HepG2 (cell line): Measurements from ENCODE around the gene COPS3. TPM values are rescaled to one million over a fixed set of nuclear protein-coding genes. Genes with fewer than 3 reads are reported as not detected.

Experiments used
- DR1 ChIP-seq: sonication (generic); formaldehyde crosslinking; IDR thresholded peaks from 2 replicates; pipeline ENCODE4 v1.8.0; 2021; ENCODE audit warnings: mild to moderate bottlenecking, missing genetic modification reagents, inconsistent platforms
- ELF3 ChIP-seq: IDR thresholded peaks from 2 replicates; pipeline ENCODE4 v1.6.1; 2016; ENCODE audit warnings: missing genetic modification reagents, missing compliant biosample characterization
- IKZF4 ChIP-seq: sonication (generic); formaldehyde crosslinking; IDR thresholded peaks from 2 replicates; pipeline ENCODE4 v1.5.1; 2020; ENCODE audit warnings: borderline replicate concordance, mild to moderate bottlenecking, low read depth, missing genetic modification reagents; ENCODE audit errors: not compliant biosample characterization
- IRF9 ChIP-seq: sonication (generic); formaldehyde crosslinking; IDR thresholded peaks from 2 replicates; pipeline ENCODE4 v1.8.0; 2022; ENCODE audit warnings: missing genetic modification reagents, mild to moderate bottlenecking, borderline replicate concordance
- KDM6A ChIP-seq: IDR thresholded peaks from 2 replicates; pipeline ENCODE4 v1.6.1; 2016; ENCODE audit warnings: low read depth
- MAFG ChIP-seq: sonication (generic); formaldehyde crosslinking; IDR thresholded peaks from 2 replicates; pipeline ENCODE4 v1.5.1; 2020; ENCODE audit warnings: mild to moderate bottlenecking, missing genetic modification reagents
- PHF5A ChIP-seq: IDR thresholded peaks from one replicate; pipeline ENCODE4 v1.6.1; 2018; ENCODE audit warnings: low read depth, missing genetic modification reagents; ENCODE audit not compliant: unreplicated experiment
- RFX3 ChIP-seq: IDR thresholded peaks from 2 replicates; pipeline ENCODE4 v1.6.1; 2016; ENCODE audit warnings: missing biosample characterization, missing genetic modification reagents
- RXRA ChIP-seq: sonication (generic); formaldehyde crosslinking; IDR thresholded peaks from 2 replicates; pipeline ENCODE4 v1.5.1; 2020; ENCODE audit warnings: missing genetic modification reagents
- SCMH1 ChIP-seq: sonication (generic); formaldehyde crosslinking; IDR thresholded peaks from 2 replicates; pipeline ENCODE4 v1.9.0; 2021; ENCODE audit warnings: missing genetic modification reagents, mild to moderate bottlenecking, borderline replicate concordance
- SKI ChIP-seq: fragments of 450-650 bp; IDR thresholded peaks from one replicate; pipeline ENCODE4 v1.6.1; 2018; ENCODE audit warnings: mild to moderate bottlenecking; ENCODE audit not compliant: partially characterized antibody
- TEAD3 ChIP-seq: optimal IDR thresholded peaks from 2 replicates; pipeline ENCODE3; 2016; ENCODE audit warnings: borderline replicate concordance
- TFE3 ChIP-seq: IDR thresholded peaks from 2 replicates; pipeline ENCODE4 v1.6.1; 2016
- ZFP37 ChIP-seq: sonication (generic); formaldehyde crosslinking; IDR thresholded peaks from 2 replicates; pipeline ENCODE4 v1.4.0; 2020; ENCODE audit warnings: missing genetic modification reagents, borderline replicate concordance
- ZNF337 ChIP-seq: sonication (generic); formaldehyde crosslinking; IDR thresholded peaks from 2 replicates; pipeline ENCODE4 v1.5.1; 2020; ENCODE audit warnings: missing genetic modification reagents, low read depth, mild to moderate bottlenecking, borderline replicate concordance
- ZNF468 ChIP-seq: sonication (generic); formaldehyde crosslinking; IDR thresholded peaks from 2 replicates; pipeline ENCODE4 v1.8.0; 2022; ENCODE audit warnings: mild to moderate bottlenecking, moderate library complexity, missing genetic modification reagents
- ZNF607 ChIP-seq: sonication (generic); formaldehyde crosslinking; IDR thresholded peaks from 2 replicates; pipeline ENCODE4 v1.5.1; 2020; ENCODE audit warnings: missing genetic modification reagents, mild to moderate bottlenecking, borderline replicate concordance
- ZNF766 ChIP-seq: sonication (generic); formaldehyde crosslinking; IDR thresholded peaks from 2 replicates; pipeline ENCODE4 v1.5.0; 2020; ENCODE audit warnings: missing genetic modification reagents, borderline replicate concordance
- polyA plus RNA-seq, 8 experiments: library from polyadenylated mRNA; depleted of rRNA in 3 of 8; stranded (reverse) in 7 of 8; unstranded in 1 of 8; fragments of >200 nt; fragmentation: Illumina TruSeq in 4 of 8; extraction: Trizol in 4 of 8; gene quantifications; 2 replicates each; pipeline versions ENCODE4 v1.2.1 to v1.2.3, GENCODE V29; 2011 to 2016; ENCODE audit warnings: low read depth in 4 of 8, missing spikeins in 1 of 8, mixed read lengths in 1 of 8; ENCODE audit not compliant: insufficient read depth in 1 of 8
- total RNA-seq, 5 experiments: library from RNA; depleted of rRNA; stranded (reverse); fragments of >200 nt; fragmentation: Illumina TruSeq; extraction: Trizol; gene quantifications; 2 replicates each; pipeline ENCODE4 v1.2.3, GENCODE V29; 2016; ENCODE audit warnings: low read depth in 1 of 5
- TF ChIP-seq, protein P1 (sequence below): sonication (generic); formaldehyde crosslinking; IDR thresholded peaks from 2 replicates; pipeline ENCODE4 v1.4.0; 2020; ENCODE audit warnings: mild to moderate bottlenecking, missing genetic modification reagents
- TF ChIP-seq, protein P2 (sequence below): IDR thresholded peaks from 2 replicates; pipeline ENCODE4 v1.6.1; 2016; ENCODE audit warnings: low read depth, borderline replicate concordance
- TF ChIP-seq, protein P3 (sequence below): sonication (generic); formaldehyde crosslinking; IDR thresholded peaks from 2 replicates; pipeline ENCODE4 v1.5.0; 2020; ENCODE audit warnings: missing genetic modification reagents, mild to moderate bottlenecking, borderline replicate concordance
- TF ChIP-seq, protein P4 (sequence below): sonication (generic); formaldehyde crosslinking; IDR thresholded peaks from 2 replicates; pipeline ENCODE4 v1.5.1; 2020; ENCODE audit warnings: mild to moderate bottlenecking, missing genetic modification reagents, moderate library complexity

Gene COPS3
- total and polyA plus RNA-seq, 2 of the 13 experiments (the other 11 are each of a cell fraction or from before 2014, with no cell fraction given) = 46.3 to 103 TPM

- TF ChIP-seq, protein P1, sequence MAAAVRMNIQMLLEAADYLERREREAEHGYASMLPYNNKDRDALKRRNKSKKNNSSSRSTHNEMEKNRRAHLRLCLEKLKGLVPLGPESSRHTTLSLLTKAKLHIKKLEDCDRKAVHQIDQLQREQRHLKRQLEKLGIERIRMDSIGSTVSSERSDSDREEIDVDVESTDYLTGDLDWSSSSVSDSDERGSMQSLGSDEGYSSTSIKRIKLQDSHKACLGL = peak; percentile 95
- TF ChIP-seq ZFP37 (CRISPR knock-in tag) = peak; percentile 46; the same call in 1 of the 2 replicates
- TF ChIP-seq, protein P2, sequence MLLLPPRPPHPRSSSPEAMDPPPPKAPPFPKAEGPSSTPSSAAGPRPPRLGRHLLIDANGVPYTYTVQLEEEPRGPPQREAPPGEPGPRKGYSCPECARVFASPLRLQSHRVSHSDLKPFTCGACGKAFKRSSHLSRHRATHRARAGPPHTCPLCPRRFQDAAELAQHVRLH (CRISPR knock-in tag) = no peak; the same call in 1 of the 2 replicates
- peak; percentile 74; the same call in 1 of the 2 replicates for TF ChIP-seq RXRA
- TF ChIP-seq, protein P3, sequence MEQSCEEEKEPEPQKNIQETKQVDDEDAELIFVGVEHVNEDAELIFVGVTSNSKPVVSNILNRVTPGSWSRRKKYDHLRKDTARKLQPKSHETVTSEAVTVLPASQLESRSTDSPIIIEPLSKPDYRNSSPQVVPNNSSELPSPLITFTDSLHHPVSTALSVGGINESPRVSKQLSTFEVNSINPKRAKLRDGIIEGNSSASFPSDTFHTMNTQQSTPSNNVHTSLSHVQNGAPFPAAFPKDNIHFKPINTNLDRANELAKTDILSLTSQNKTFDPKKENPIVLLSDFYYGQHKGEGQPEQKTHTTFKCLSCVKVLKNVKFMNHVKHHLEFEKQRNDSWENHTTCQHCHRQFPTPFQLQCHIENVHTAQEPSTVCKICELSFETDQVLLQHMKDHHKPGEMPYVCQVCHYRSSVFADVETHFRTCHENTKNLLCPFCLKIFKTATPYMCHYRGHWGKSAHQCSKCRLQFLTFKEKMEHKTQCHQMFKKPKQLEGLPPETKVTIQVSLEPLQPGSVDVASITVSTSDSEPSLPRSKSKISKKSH (CRISPR knock-in tag) = peak; percentile 59; the same call in 1 of the 2 replicates
- peak; percentile 56; the same call in 1 of the 2 replicates for TF ChIP-seq ZNF607
- peak; percentile 47; the same call in 1 of the 2 replicates for TF ChIP-seq IRF9 (CRISPR knock-in tag)
- no peak for TF ChIP-seq SCMH1 (CRISPR knock-in tag)
- 0 out of 2 replicates have a peak, but pooled peaks have one; percentile 70 for TF ChIP-seq ZNF468 (CRISPR knock-in tag)
- 0 out of 2 replicates have a peak, but pooled peaks have one; percentile 10 for TF ChIP-seq ZNF337
- TF ChIP-seq TFE3 (CRISPR knock-in tag) = peak; percentile 9; the same call in 1 of the 2 replicates
- TF ChIP-seq ELF3 (CRISPR knock-in tag) = peak; percentile 68
- no peak for TF ChIP-seq ZNF766 (CRISPR knock-in tag)
- TF ChIP-seq MAFG (CRISPR knock-in tag) = no peak
- no peak for TF ChIP-seq PHF5A
- TF ChIP-seq DR1 (CRISPR knock-in tag) = peak; percentile 72; the same call in 1 of the 2 replicates
- peak; percentile 28 for TF ChIP-seq IKZF4 (CRISPR knock-in tag)
- peak; percentile 88 for TF ChIP-seq RFX3
- TF ChIP-seq, protein P4, sequence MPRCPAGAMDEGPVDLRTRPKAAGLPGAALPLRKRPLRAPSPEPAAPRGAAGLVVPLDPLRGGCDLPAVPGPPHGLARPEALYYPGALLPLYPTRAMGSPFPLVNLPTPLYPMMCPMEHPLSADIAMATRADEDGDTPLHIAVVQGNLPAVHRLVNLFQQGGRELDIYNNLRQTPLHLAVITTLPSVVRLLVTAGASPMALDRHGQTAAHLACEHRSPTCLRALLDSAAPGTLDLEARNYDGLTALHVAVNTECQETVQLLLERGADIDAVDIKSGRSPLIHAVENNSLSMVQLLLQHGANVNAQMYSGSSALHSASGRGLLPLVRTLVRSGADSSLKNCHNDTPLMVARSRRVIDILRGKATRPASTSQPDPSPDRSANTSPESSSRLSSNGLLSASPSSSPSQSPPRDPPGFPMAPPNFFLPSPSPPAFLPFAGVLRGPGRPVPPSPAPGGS (CRISPR knock-in tag) = peak; percentile 72; the same call in 1 of the 2 replicates
- TF ChIP-seq KDM6A (CRISPR knock-in tag) = no peak
- no peak for TF ChIP-seq SKI
- TF ChIP-seq TEAD3 (CRISPR knock-in tag) = peak; percentile 26
Measured at GRCh38 chr17:17280613-17281549, at the start of gene COPS3 (continued).
